CD14-positive monocyte (primary cell): ENCODE measurements around the gene TSPAN33. TPM values are rescaled to one million over a fixed set of nuclear protein-coding genes. Genes with fewer than 3 reads are reported as not detected.

Experiments
- DNase-seq, 3 donors: peaks; one replicate each; pipeline ENCODE4 v3.0.0-alpha.2; 2011 to 2022
- H2AFZ ChIP-seq: 2 replicates; pipeline ENCODE4 v1.6.0; 2012; ENCODE audit warnings: mild to moderate bottlenecking, low read depth, low read length, inconsistent platforms; ENCODE audit not compliant: insufficient read depth, poor library complexity, severe bottlenecking
- H3K27ac ChIP-seq, 2 donors: 1 replicate in 1 of 2; 2 replicates in 1 of 2; pipeline ENCODE4 v1.5.1; 2012 to 2013; ENCODE audit warnings: low read length in 2 of 2, control low read depth in 1 of 2, inconsistent platforms in 1 of 2, low read depth in 1 of 2, mild to moderate bottlenecking in 1 of 2
- H3K27me3 ChIP-seq, 2 donors: one replicate each; pipeline versions ENCODE4 v1.6.0 to v1.6.1; 2011 to 2013; ENCODE audit warnings: low read length in 2 of 2; ENCODE audit not compliant: control insufficient read depth in 2 of 2, insufficient read depth in 2 of 2
- H3K36me3 ChIP-seq, 2 donors: replicated peaks in 1 of 2; 1 replicate in 1 of 2; 2 replicates in 1 of 2; pipeline versions ENCODE4 v1.5.1 to v1.6.1; 2012 to 2013; ENCODE audit warnings: low read length in 2 of 2, control low read depth in 1 of 2, inconsistent platforms in 1 of 2, mild to moderate bottlenecking in 1 of 2; ENCODE audit not compliant: insufficient read depth in 2 of 2, control insufficient read depth in 1 of 2
- H3K4me1 ChIP-seq, 2 donors: 1 replicate in 1 of 2; 2 replicates in 1 of 2; pipeline versions ENCODE4 v1.5.1 to v1.6.1; 2012 to 2013; ENCODE audit warnings: low read length in 2 of 2, control low read depth in 1 of 2, inconsistent platforms in 1 of 2, mild to moderate bottlenecking in 1 of 2, moderate library complexity in 1 of 2; ENCODE audit not compliant: insufficient read depth in 2 of 2, control insufficient read depth in 1 of 2
- H3K4me2 ChIP-seq: replicated peaks from 2 replicates; pipeline ENCODE3; 2012; ENCODE audit warnings: low read length, moderate library complexity, mild to moderate bottlenecking; ENCODE audit not compliant: poor library complexity, severe bottlenecking; ENCODE audit errors: extremely low read depth
- H3K4me3 ChIP-seq, 3 experiments: fragments of 200-600 bp in 1 of 3; sonication (generic) in 1 of 3; replicated peaks in 1 of 3; 1 replicate in 2 of 3; 2 replicates in 1 of 3; pipeline ENCODE4 v1.5.1; 2011 to 2013; ENCODE audit warnings: low read length in 3 of 3, mild to moderate bottlenecking in 3 of 3, control low read depth in 2 of 3, low read depth in 2 of 3, inconsistent platforms in 1 of 3, moderate library complexity in 1 of 3
- H3K79me2 ChIP-seq: 2 replicates; pipeline ENCODE4 v1.6.0; 2012; ENCODE audit warnings: mild to moderate bottlenecking, control low read depth, inconsistent platforms, low read length, moderate library complexity; ENCODE audit not compliant: insufficient read depth
- H3K9ac ChIP-seq: 2 replicates; pipeline ENCODE4 v1.6.0; 2017; ENCODE audit warnings: low read length, mild to moderate bottlenecking; ENCODE audit not compliant: insufficient read depth, poor library complexity, severe bottlenecking
- H3K9me3 ChIP-seq, 2 donors: replicated peaks in 1 of 2; 1 replicate in 1 of 2; 2 replicates in 1 of 2; pipeline versions ENCODE4 v1.5.1 to v1.6.1; 2012 to 2013; ENCODE audit warnings: low read length in 2 of 2, control low read depth in 1 of 2; ENCODE audit not compliant: control insufficient read depth in 1 of 2, insufficient read depth in 1 of 2
- H4K20me1 ChIP-seq: 2 replicates; pipeline ENCODE4 v1.6.0; 2012; ENCODE audit warnings: mild to moderate bottlenecking, low read length, control low read depth, moderate library complexity; ENCODE audit not compliant: insufficient read depth
- H3K27ac Mint-ChIP-seq, 7 donors: one replicate each; pipeline ENCODE4 v1.8.0; 2020; ENCODE audit warnings: mild to moderate bottlenecking in 7 of 7, mixed read lengths in 7 of 7, moderate library complexity in 6 of 7, inconsistent platforms in 2 of 7
- H3K27me3 Mint-ChIP-seq, 3 donors: one replicate each; pipeline ENCODE4 v1.8.0; 2021 to 2022; ENCODE audit warnings: low read depth in 3 of 3, mild to moderate bottlenecking in 3 of 3, mixed read lengths in 3 of 3, moderate library complexity in 3 of 3, inconsistent platforms in 1 of 3
- H3K36me3 Mint-ChIP-seq, 2 donors: one replicate each; pipeline ENCODE4 v1.8.0; 2020; ENCODE audit warnings: mixed read lengths in 2 of 2, inconsistent platforms in 1 of 2, mild to moderate bottlenecking in 1 of 2
- H3K4me1 Mint-ChIP-seq: one replicate; pipeline ENCODE4 v1.8.0; 2020; ENCODE audit warnings: mild to moderate bottlenecking, mixed read lengths
- H3K4me3 Mint-ChIP-seq, 2 donors: one replicate each; pipeline ENCODE4 v1.8.0; 2020; ENCODE audit warnings: mild to moderate bottlenecking in 2 of 2, mixed read lengths in 2 of 2, moderate library complexity in 1 of 2
- H3K9me3 Mint-ChIP-seq, 7 donors: one replicate each; pipeline ENCODE4 v1.8.0; 2020 to 2022; ENCODE audit warnings: mixed read lengths in 7 of 7, mild to moderate bottlenecking in 6 of 7, moderate library complexity in 6 of 7, inconsistent platforms in 2 of 7
- CTCF ChIP-seq: fragments of 200-600 bp; IDR thresholded peaks from one replicate; pipeline ENCODE4 v1.8.0; 2022; ENCODE audit warnings: antibody characterized with exemption, mild to moderate bottlenecking
- WGBS: methylation state at CpG from one replicate; pipeline ENCODE4 v1.1.5; 2013; ENCODE audit warnings: missing lambda C conversion rate; ENCODE audit not compliant: insufficient coverage; 5-methylcytosine and 5-hydroxymethylcytosine counted together
- intact Hi-C, 2 donors: fragments of 100-400 bp; cut with micrococcal nuclease; formaldehyde crosslinking; loops; one replicate each; pipeline versions ENCODE4 v1.15.0 to v1.15.1; 2023
- polyA plus RNA-seq, 3 donors: library from polyadenylated mRNA; depleted of rRNA in 1 of 3; unstranded in 2 of 3; stranded (reverse) in 1 of 3; fragments of 300-500 nt in 2 of 3; fragments of >200 nt in 1 of 3; fragmentation: Illumina TruSeq in 2 of 3; gene quantifications; 1 replicate in 2 of 3; 2 replicates in 1 of 3; pipeline ENCODE4 v1.2.3, GENCODE V29; 2012 to 2021

Gene TSPAN33
- polyA plus RNA-seq, 3 donors = 2.9 to 7.5 (median 4.4) TPM

- peaks cover 0 to 5% (median 4%) of the 10 kb centered on the region in 3 donors for H3K27me3 Mint-ChIP-seq
- H3K4me3 ChIP-seq = peak overlapping the region in 1 of 3 experiments; percentile 26
- no peaks in the 10 kb centered on the region for H3K36me3 Mint-ChIP-seq
- DNase-seq = peak in 2 of 3 donors; percentile 36 to 41
- no peak for TF ChIP-seq CTCF
- H3K9me3 ChIP-seq = no peaks in the 10 kb centered on the region
- no peaks in the 10 kb centered on the region for H3K27me3 ChIP-seq
- intact Hi-C loops = no loop called here
- H3K27ac ChIP-seq = peak overlapping the region; percentile 27 to 51
- H3K79me2 ChIP-seq = no peaks in the 10 kb centered on the region
- H3K4me2 ChIP-seq = peak overlapping the region; percentile 21
- H3K4me3 Mint-ChIP-seq = peak overlapping the region; percentile 24 to 25
- WGBS = 43% methylated on average over 5 of the region's 6 CpGs
- peaks cover 0 to 2% (median 0%) of the 10 kb centered on the region in 7 donors for H3K9me3 Mint-ChIP-seq
- H3K9ac ChIP-seq = no peak overlapping the region
- no peaks in the 10 kb centered on the region for H4K20me1 ChIP-seq
- H3K4me1 ChIP-seq = peaks cover 31 to 34% of the 10 kb centered on the region in 2 donors
- peaks cover 30% of the 10 kb centered on the region for H3K4me1 Mint-ChIP-seq
- peak overlapping the region; percentile 62 to 94 (median 82) for H3K27ac Mint-ChIP-seq
- H3K36me3 ChIP-seq = no peaks in the 10 kb centered on the region
- peak overlapping the region; percentile 24 for H2AFZ ChIP-seq
These were observed 10.0 kb upstream of the TSPAN33 start for GRCh38 chr7:129134356-129134987.

DNA sequence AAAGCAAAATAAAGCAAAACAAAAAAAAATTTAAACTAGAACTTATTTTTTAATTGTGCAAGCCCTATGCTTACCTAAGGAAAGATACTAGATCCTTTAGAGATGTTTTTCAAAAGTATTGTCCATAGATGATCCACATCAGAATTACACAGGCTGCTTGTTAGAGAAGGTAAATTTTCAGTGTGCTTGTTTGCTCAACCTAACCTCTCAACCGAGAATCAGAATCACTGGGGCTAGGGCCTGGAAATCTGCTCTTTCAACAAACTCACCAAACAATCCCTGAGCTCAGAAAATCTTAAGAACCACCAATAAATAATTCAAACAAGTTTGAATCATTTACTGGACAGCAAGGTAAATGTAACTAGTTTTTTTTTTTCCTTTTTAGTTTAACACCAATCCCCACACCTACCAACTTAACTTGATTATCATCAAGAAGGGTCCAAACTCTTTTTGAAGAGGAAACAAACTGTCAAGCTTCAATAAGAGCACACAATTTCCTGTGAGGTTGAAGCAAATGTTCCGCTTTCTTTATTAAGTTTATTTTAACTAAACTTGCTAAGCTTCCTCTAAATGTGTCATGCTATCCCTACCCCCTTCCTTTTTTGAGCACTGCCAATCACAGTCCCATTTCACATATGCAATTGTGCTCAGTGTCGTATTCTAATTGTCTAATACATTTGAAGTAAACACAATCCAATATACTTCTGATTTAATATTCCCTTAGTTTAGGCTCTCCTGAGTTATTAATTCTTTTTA, 7.4 kb upstream of the TSPAN33 start:
- peak overlapping the region; percentile 61 to 81 for H3K27ac ChIP-seq
- peak overlapping the region; percentile 19 for H3K4me2 ChIP-seq
- no peaks in the 10 kb centered on the region for H4K20me1 ChIP-seq
- Mint-ChIP-seq H3K36me3 (no peaks in the 10 kb centered on the region), H3K4me3 (peak overlapping the region in 1 of 2 donors; percentile 66), H3K9me3 (peaks cover 0 to 2% (median 0%) of the 10 kb centered on the region in 7 donors), H3K27ac (peak overlapping the region; percentile 81 to 94 (median 90)), H3K27me3 (peaks cover 0 to 1% (median under 1%) of the 10 kb centered on the region in 3 donors), H3K4me1 (peaks cover 30% of the 10 kb centered on the region)
- TF ChIP-seq CTCF = no peak
- peak overlapping the region; percentile 49 for H2AFZ ChIP-seq
- H3K79me2 ChIP-seq = no peaks in the 10 kb centered on the region
- no peaks in the 10 kb centered on the region for H3K9me3 ChIP-seq
- intact Hi-C loops = no loop called here
- H3K9ac ChIP-seq = no peak overlapping the region
- no peak overlapping the region for H3K4me3 ChIP-seq
- H3K36me3 ChIP-seq = no peaks in the 10 kb centered on the region
- peak; percentile 34 to 71 (median 70) for DNase-seq
- H3K27me3 ChIP-seq = no peaks in the 10 kb centered on the region
- H3K4me1 ChIP-seq = peaks cover 31 to 34% of the 10 kb centered on the region in 2 donors
- no CpG with 5 or more reads among the region's 3 CpGs for WGBS
